Measurements from ENCODE around the gene MYT1.

DNA sequence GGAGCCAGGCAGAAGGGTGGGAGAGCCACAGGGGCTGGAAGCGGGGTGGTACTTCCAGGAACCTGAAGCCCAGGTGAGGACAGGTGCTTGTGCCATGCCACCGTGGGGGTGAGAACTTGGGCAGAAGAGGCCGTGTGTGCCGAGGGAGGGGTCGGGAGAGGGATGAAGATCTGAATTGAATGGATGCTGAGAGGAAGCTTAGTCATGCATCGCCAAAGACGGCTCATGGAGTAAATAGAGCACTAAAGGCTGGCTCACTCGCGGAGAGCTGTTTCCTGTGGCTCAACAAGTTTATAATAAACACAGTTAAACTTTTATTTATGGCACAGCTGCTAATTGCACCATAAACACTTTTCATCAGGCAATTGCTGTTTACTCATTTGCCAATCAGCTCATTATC, 21.7 kb upstream of the MYT1 start:
- TF ChIP-seq, protein P1, sequence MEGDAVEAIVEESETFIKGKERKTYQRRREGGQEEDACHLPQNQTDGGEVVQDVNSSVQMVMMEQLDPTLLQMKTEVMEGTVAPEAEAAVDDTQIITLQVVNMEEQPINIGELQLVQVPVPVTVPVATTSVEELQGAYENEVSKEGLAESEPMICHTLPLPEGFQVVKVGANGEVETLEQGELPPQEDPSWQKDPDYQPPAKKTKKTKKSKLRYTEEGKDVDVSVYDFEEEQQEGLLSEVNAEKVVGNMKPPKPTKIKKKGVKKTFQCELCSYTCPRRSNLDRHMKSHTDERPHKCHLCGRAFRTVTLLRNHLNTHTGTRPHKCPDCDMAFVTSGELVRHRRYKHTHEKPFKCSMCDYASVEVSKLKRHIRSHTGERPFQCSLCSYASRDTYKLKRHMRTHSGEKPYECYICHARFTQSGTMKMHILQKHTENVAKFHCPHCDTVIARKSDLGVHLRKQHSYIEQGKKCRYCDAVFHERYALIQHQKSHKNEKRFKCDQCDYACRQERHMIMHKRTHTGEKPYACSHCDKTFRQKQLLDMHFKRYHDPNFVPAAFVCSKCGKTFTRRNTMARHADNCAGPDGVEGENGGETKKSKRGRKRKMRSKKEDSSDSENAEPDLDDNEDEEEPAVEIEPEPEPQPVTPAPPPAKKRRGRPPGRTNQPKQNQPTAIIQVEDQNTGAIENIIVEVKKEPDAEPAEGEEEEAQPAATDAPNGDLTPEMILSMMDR (IDR thresholded peaks at IDR 0.05), result no peak
- TF ChIP-seq POLR2A (IDR thresholded peaks at IDR 0.05), result no peak

Measured in breast epithelium (tissue), 3 donors.